OCI-LY7 (cell line): Measurements from ENCODE around the gene TOX3. TPM values are rescaled to one million over a fixed set of nuclear protein-coding genes. Genes with fewer than 3 reads are reported as not detected.
A peak's percentile ranks its signal among the peaks of the same experiment; 100 is the strongest.

Source experiments
- BruUV-seq: library from RNA; stranded (reverse); fragments of 400-500 nt; replicated peaks from 2 replicates; lab custom pipeline; 2021; lab: Mats Ljungman, UMichigan
- CTCF ChIA-PET: fragments of 300-600 bp; sonication (Branson Sonifier 250); formaldehyde crosslinking; loops from one replicate; lab custom pipeline; 2022; ENCODE audit warnings: antibody characterized with exemption; ENCODE audit not compliant: unreplicated experiment; lab: Charles Lee
- POLR2A ChIA-PET: fragments of 300-600 bp; sonication (Branson Sonifier 250); formaldehyde crosslinking; loops from one replicate; lab custom pipeline; 2022; ENCODE audit warnings: antibody characterized with exemption; lab: Charles Lee
- DNase-seq: peaks from one replicate; pipeline ENCODE4 v3.0.0-alpha.2; 2015; ENCODE audit warnings: low spot score
- H2AFZ ChIP-seq: fragments of 200-600 bp; sonication (generic), shearing (Covaris generic); 2 replicates; pipeline ENCODE4 v1.6.1; 2014; ENCODE audit warnings: mild to moderate bottlenecking, antibody characterized with exemption, low read length, moderate library complexity
- H3K27ac ChIP-seq: fragments of 200-600 bp; sonication (generic); 2 replicates; pipeline ENCODE4 v1.5.1; 2014; ENCODE audit warnings: mixed run types, low read depth, mild to moderate bottlenecking, moderate library complexity, low read length, inconsistent platforms; ENCODE audit not compliant: poor library complexity, severe bottlenecking
- H3K36me3 ChIP-seq: fragments of 200-600 bp; sonication (generic); 2 replicates; pipeline ENCODE4 v1.6.1; 2014; ENCODE audit warnings: mild to moderate bottlenecking, antibody characterized with exemption, low read length, moderate library complexity, mixed read lengths; ENCODE audit not compliant: insufficient read depth
- H3K4me1 ChIP-seq: fragments of 200-600 bp; sonication (generic); 2 replicates; pipeline ENCODE4 v1.5.1; 2014; ENCODE audit warnings: mild to moderate bottlenecking, low read length; ENCODE audit not compliant: insufficient read depth, poor library complexity, severe bottlenecking
- H3K4me2 ChIP-seq: fragments of 200-600 bp; sonication (generic); 2 replicates; pipeline ENCODE4 v1.6.1; 2014; ENCODE audit warnings: mild to moderate bottlenecking, low read length
- H3K4me3 ChIP-seq: fragments of 200-600 bp; sonication (generic); 2 replicates; pipeline ENCODE4 v1.5.1; 2014; ENCODE audit warnings: mild to moderate bottlenecking, low read depth, low read length; ENCODE audit not compliant: poor library complexity, severe bottlenecking
- H3K79me2 ChIP-seq: fragments of 200-600 bp; sonication (generic); 2 replicates; pipeline ENCODE4 v1.6.1; 2016; ENCODE audit warnings: low read depth, mild to moderate bottlenecking, low read length, moderate library complexity, mixed read lengths; ENCODE audit not compliant: insufficient read depth
- H3K9me2 ChIP-seq: fragments of 200-600 bp; sonication (generic); 2 replicates; pipeline ENCODE4 v1.6.1; 2016; ENCODE audit warnings: mild to moderate bottlenecking, low read length, mixed read lengths; ENCODE audit not compliant: insufficient read depth
- H3K9me3 ChIP-seq: fragments of 200-600 bp; sonication (generic); 2 replicates; pipeline ENCODE4 v1.6.1; 2014; ENCODE audit warnings: mild to moderate bottlenecking, mixed run types, low read length, mixed read lengths
- H4K20me1 ChIP-seq: fragments of 200-600 bp; sonication (generic); 2 replicates; pipeline ENCODE4 v1.6.1; 2014; ENCODE audit warnings: mild to moderate bottlenecking, antibody characterized with exemption, low read length, moderate library complexity, mixed read lengths; ENCODE audit not compliant: insufficient read depth
- CTCF ChIP-seq: fragments of 200-600 bp; sonication (generic); conservative IDR thresholded peaks from 2 replicates; pipeline ENCODE4 v1.5.1; 2014; ENCODE audit warnings: mild to moderate bottlenecking, antibody characterized with exemption, low read length, moderate library complexity, mixed read lengths
- EZH2phosphoT487 ChIP-seq: fragments of 200-600 bp; sonication (generic); IDR thresholded peaks from 2 replicates; pipeline ENCODE4 v1.6.1; 2018; ENCODE audit warnings: low read depth, borderline replicate concordance, mild to moderate bottlenecking, mixed run types, antibody characterized with exemption, low read length, moderate library complexity, mixed read lengths
- intact Hi-C: fragments of 100-400 bp; cut with micrococcal nuclease; formaldehyde crosslinking; loops from one replicate; pipeline ENCODE4 v1.10.0; 2022; ENCODE audit not compliant: unreplicated experiment
- total RNA-seq, 2 experiments: library from RNA; depleted of rRNA in 1 of 2; stranded (reverse); fragments of >200 nt in 1 of 2; shearing (Covaris generic) in 1 of 2; gene quantifications; 2 replicates each; pipeline ENCODE4 v1.2.3, GENCODE V29; 2014 to 2022

Gene TOX3
- total RNA-seq, 2 experiments from 2014 or later, result not detected

GRCh38 chr16:52578829-52579498 is 32.0 kb upstream of the TOX3 start:
- Histone ChIP-seq H3K4me1 (peaks cover 17% of the 10 kb centered on the region), H3K9me2 (no peaks in the 10 kb centered on the region), H3K27ac (no peak overlapping the region), H4K20me1 (no peaks in the 10 kb centered on the region), H3K79me2 (no peaks in the 10 kb centered on the region), H3K4me3 (no peak overlapping the region), H3K9me3 (no peaks in the 10 kb centered on the region), H2AFZ (no peak overlapping the region), H3K4me2 (no peak overlapping the region), H3K36me3 (no peaks in the 10 kb centered on the region)
- intact Hi-C loops, result no loop called here
- BruUV-seq, result no TSS peak
- ChIA-PET CTCF (no interaction called here), POLR2A (interaction anchor here (0.7 to 1.2 kb wide), 2 partner anchors 12 to 41 kb away, joined by 3 to 4 read pairs; no protein-coding TSS in a partner anchor)
- TF ChIP-seq CTCF, result no peak
- no peak for TF ChIP-seq EZH2phosphoT487
- no peak for DNase-seq

GRCh38 chr16:52578007-52578828 is 31.3 kb upstream of the TOX3 start:
- TF ChIP-seq CTCF (no peak), EZH2phosphoT487 (no peak)
- H3K4me1 ChIP-seq, result peaks cover 17% of the 10 kb centered on the region
- H3K79me2 ChIP-seq, result no peaks in the 10 kb centered on the region
- ChIA-PET CTCF (no interaction called here), POLR2A (interaction anchor here (0.7 to 1.2 kb wide), 3 partner anchors 12 to 41 kb away, joined by 3 to 6 read pairs (median 4); no protein-coding TSS in a partner anchor)
- intact Hi-C loops, result no loop called here
- no TSS peak for BruUV-seq
- H4K20me1 ChIP-seq, result no peaks in the 10 kb centered on the region
- no peak overlapping the region for H3K4me3 ChIP-seq
- peak overlapping the region; percentile 23 for H3K27ac ChIP-seq
- no peak overlapping the region for H3K4me2 ChIP-seq
- H3K9me3 ChIP-seq, result no peaks in the 10 kb centered on the region
- no peak for DNase-seq
- peak overlapping the region; percentile 3; the same call in 1 of the 2 replicates for H2AFZ ChIP-seq
- H3K36me3 ChIP-seq, result no peaks in the 10 kb centered on the region
- no peaks in the 10 kb centered on the region for H3K9me2 ChIP-seq
